HepG2 (cell line): ENCODE results near the gene NT5DC1. TPM values are rescaled to one million over a fixed set of nuclear protein-coding genes. Genes with fewer than 3 reads are reported as not detected.

ENCODE experiments used
- FOSL2 ChIP-seq: sonication (generic); formaldehyde crosslinking; IDR thresholded peaks from 2 replicates; pipeline ENCODE4 v1.4.0; 2020; ENCODE audit warnings: missing genetic modification reagents
- GFI1 ChIP-seq: sonication (generic); formaldehyde crosslinking; IDR thresholded peaks from 2 replicates; pipeline ENCODE4 v1.5.0; 2020; ENCODE audit warnings: missing genetic modification reagents, mild to moderate bottlenecking, borderline replicate concordance
- GPN1 ChIP-seq: sonication (generic); formaldehyde crosslinking; IDR thresholded peaks from 2 replicates; pipeline ENCODE4 v1.5.1; 2020; ENCODE audit warnings: missing genetic modification reagents, borderline replicate concordance
- KDM5A ChIP-seq: fragments of 200-600 bp; sonication (generic); IDR thresholded peaks from 2 replicates; pipeline ENCODE4 v1.7.0; 2018; ENCODE audit warnings: antibody characterized with exemption, mild to moderate bottlenecking, low read length, borderline replicate concordance
- RAD51 ChIP-seq: fragments of 450-650 bp; IDR thresholded peaks from 2 replicates; pipeline ENCODE4 v1.6.1; 2016; ENCODE audit warnings: borderline replicate concordance
- RARA ChIP-seq: IDR thresholded peaks from 2 replicates; pipeline ENCODE4 v1.6.1; 2016; ENCODE audit warnings: missing genetic modification reagents, missing compliant biosample characterization
- REPIN1 ChIP-seq: sonication (generic); formaldehyde crosslinking; IDR thresholded peaks from 2 replicates; pipeline ENCODE4 v1.8.0; 2022; ENCODE audit warnings: missing genetic modification reagents, low read depth, mild to moderate bottlenecking, borderline replicate concordance
- SIX1 ChIP-seq: sonication (generic); formaldehyde crosslinking; IDR thresholded peaks from 2 replicates; pipeline ENCODE4 v1.4.0; 2020; ENCODE audit warnings: missing genetic modification reagents, borderline replicate concordance
- SKI ChIP-seq: fragments of 450-650 bp; IDR thresholded peaks from one replicate; pipeline ENCODE4 v1.6.1; 2018; ENCODE audit warnings: mild to moderate bottlenecking; ENCODE audit not compliant: partially characterized antibody
- TBX2 ChIP-seq: sonication (generic); formaldehyde crosslinking; IDR thresholded peaks from 2 replicates; pipeline ENCODE4 v1.5.0; 2020; ENCODE audit warnings: missing genetic modification reagents, mild to moderate bottlenecking, borderline replicate concordance
- TCF7L2 ChIP-seq: IDR thresholded peaks from 2 replicates; pipeline ENCODE4 v1.6.1; 2011; ENCODE audit warnings: mild to moderate bottlenecking, low read depth, low read length, moderate library complexity
- THAP7 ChIP-seq: sonication (generic); formaldehyde crosslinking; IDR thresholded peaks from 2 replicates; pipeline ENCODE4 v1.8.1; 2023; ENCODE audit warnings: mild to moderate bottlenecking, missing genetic modification reagents
- UBTF ChIP-seq: sonication (generic); formaldehyde crosslinking; IDR thresholded peaks from 2 replicates; pipeline ENCODE4 v1.4.0; 2020; ENCODE audit warnings: mild to moderate bottlenecking, missing genetic modification reagents
- ZBTB26 ChIP-seq: IDR thresholded peaks from 2 replicates; pipeline ENCODE4 v1.6.1; 2016; ENCODE audit warnings: missing compliant biosample characterization, missing genetic modification reagents, borderline replicate concordance
- ZFY ChIP-seq: sonication (generic); formaldehyde crosslinking; IDR thresholded peaks from 2 replicates; pipeline ENCODE4 v1.4.0; 2020; ENCODE audit warnings: missing genetic modification reagents
- ZMYM4 ChIP-seq: sonication (generic); formaldehyde crosslinking; IDR thresholded peaks from 2 replicates; pipeline ENCODE4 v1.8.1; 2023; ENCODE audit warnings: mild to moderate bottlenecking, missing genetic modification reagents
- ZNF251 ChIP-seq: sonication (generic); formaldehyde crosslinking; IDR thresholded peaks from 2 replicates; pipeline ENCODE4 v1.9.0; 2021; ENCODE audit warnings: mild to moderate bottlenecking, missing genetic modification reagents
- ZNF274 ChIP-seq: sonication (generic); formaldehyde crosslinking; IDR thresholded peaks from 2 replicates; pipeline ENCODE4 v1.5.1; 2020; ENCODE audit warnings: mild to moderate bottlenecking, missing genetic modification reagents
- ZNF550 ChIP-seq: sonication (generic); formaldehyde crosslinking; IDR thresholded peaks from 2 replicates; pipeline ENCODE4 v1.4.0; 2020; ENCODE audit warnings: mild to moderate bottlenecking, missing genetic modification reagents, borderline replicate concordance
- ZNF614 ChIP-seq: IDR thresholded peaks from 2 replicates; pipeline ENCODE4 v1.6.1; 2018; ENCODE audit warnings: missing biosample characterization, missing genetic modification reagents, inconsistent platforms, borderline replicate concordance
- ZNF691 ChIP-seq: sonication (generic); formaldehyde crosslinking; IDR thresholded peaks from 2 replicates; pipeline ENCODE4 v1.4.0; 2020; ENCODE audit warnings: missing genetic modification reagents, low read depth, mild to moderate bottlenecking, borderline replicate concordance
- ZNF704 ChIP-seq: sonication (generic); formaldehyde crosslinking; IDR thresholded peaks from 2 replicates; pipeline ENCODE4 v1.8.1; 2023; ENCODE audit warnings: mild to moderate bottlenecking, inconsistent platforms, moderate library complexity, missing genetic modification reagents, borderline replicate concordance
- polyA plus RNA-seq, 8 experiments: library from polyadenylated mRNA; depleted of rRNA in 3 of 8; stranded (reverse) in 7 of 8; unstranded in 1 of 8; fragments of >200 nt; fragmentation: Illumina TruSeq in 4 of 8; extraction: Trizol in 4 of 8; gene quantifications; 2 replicates each; pipeline versions ENCODE4 v1.2.1 to v1.2.3, GENCODE V29; 2011 to 2016; ENCODE audit warnings: low read depth in 4 of 8, missing spikeins in 1 of 8, mixed read lengths in 1 of 8; ENCODE audit not compliant: insufficient read depth in 1 of 8
- total RNA-seq, 5 experiments: library from RNA; depleted of rRNA; stranded (reverse); fragments of >200 nt; fragmentation: Illumina TruSeq; extraction: Trizol; gene quantifications; 2 replicates each; pipeline ENCODE4 v1.2.3, GENCODE V29; 2016; ENCODE audit warnings: low read depth in 1 of 5

NT5DC1 gene
- total and polyA plus RNA-seq, 2 of the 13 experiments (the other 11 are each of a cell fraction or from before 2014, with no cell fraction given), result 27.0 to 56.1 TPM

- 0 out of 2 replicates have a peak, but pooled peaks have one; percentile 59 for TF ChIP-seq ZNF704 (CRISPR knock-in tag)
- no peak for TF ChIP-seq GFI1 (CRISPR knock-in tag)
- no peak for TF ChIP-seq GPN1 (CRISPR knock-in tag)
- TF ChIP-seq UBTF (CRISPR knock-in tag), result peak; percentile 59
- peak; percentile 81; the same call in 1 of the 2 replicates for TF ChIP-seq KDM5A
- TF ChIP-seq TBX2, result peak; percentile 35; the same call in 1 of the 2 replicates
- TF ChIP-seq RARA (CRISPR knock-in tag), result 0 out of 2 replicates have a peak, but pooled peaks have one; percentile 9
- TF ChIP-seq ZFY, result peak; percentile 79
- no peak for TF ChIP-seq THAP7 (CRISPR knock-in tag)
- TF ChIP-seq SKI, result peak; percentile 55
- peak; percentile 43 for TF ChIP-seq FOSL2 (CRISPR knock-in tag)
- TF ChIP-seq SIX1, result no peak
- peak; percentile 33; the same call in 1 of the 2 replicates for TF ChIP-seq ZNF691
- no peak for TF ChIP-seq ZNF550 (CRISPR knock-in tag)
- TF ChIP-seq ZNF614 (CRISPR knock-in tag), result peak; percentile 66
- 0 out of 2 replicates have a peak, but pooled peaks have one; percentile 62 for TF ChIP-seq ZBTB26 (CRISPR knock-in tag)
- TF ChIP-seq ZMYM4, result peak; percentile 92
- no peak for TF ChIP-seq ZNF251 (CRISPR knock-in tag)
- TF ChIP-seq ZNF274 (CRISPR knock-in tag), result peak; percentile 94; the same call in 1 of the 2 replicates
- TF ChIP-seq TCF7L2, result no peak
- peak; percentile 66; the same call in 1 of the 2 replicates for TF ChIP-seq REPIN1
- no peak for TF ChIP-seq RAD51
These were observed 153.0 kb downstream of the NT5DC1 start, which contains the start of gene TSPYL4 (continued) for GRCh38 chr6:116253505-116254296.
